GM12878 (cell line): ENCODE data around the gene CADM3. TPM values are rescaled to one million over a fixed set of nuclear protein-coding genes. Genes with fewer than 3 reads are reported as not detected.

ENCODE experiments used
- ATAC-seq: fragments of 200-7000 bp; cut with Tn5 transposase; 3 replicates; pipeline ENCODE4 v1.9.1; 2020; ENCODE audit warnings: mild to moderate bottlenecking, moderate library complexity
- BruUV-seq: library from RNA; stranded (reverse); fragments of 400-500 nt; replicated peaks from 2 replicates; lab custom pipeline; 2021; lab: Mats Ljungman, UMichigan
- CTCF ChIA-PET: fragments of 300-600 bp; sonication (Branson Sonifier 250); formaldehyde crosslinking; extraction: SDS; loops from one replicate; lab custom pipeline; 2021; ENCODE audit warnings: inconsistent platforms; lab: Yijun Ruan, JAX
- POLR2A ChIA-PET: fragments of 350-600 bp; formaldehyde crosslinking; extraction: SDS; loops from one replicate; lab custom pipeline; 2021; ENCODE audit warnings: inconsistent platforms; lab: Charles Lee
- RAD21 ChIA-PET: fragments of 300-600 bp; sonication (Branson Sonifier 250); formaldehyde crosslinking; loops from one replicate; lab custom pipeline; 2023; ENCODE audit warnings: antibody characterized with exemption; ENCODE audit not compliant: unreplicated experiment; lab: Charles Lee
- SMC1A ChIA-PET: fragments of 300-600 bp; sonication (Branson Sonifier 250); formaldehyde crosslinking; loops from one replicate; lab custom pipeline; 2023; ENCODE audit not compliant: unreplicated experiment, uncharacterized antibody; lab: Charles Lee
- DNase-seq: peaks from one replicate; pipeline ENCODE4 v3.0.0-alpha.2; 2011; ENCODE audit warnings: low read depth, low spot score
- FAIRE-seq: peaks from 3 replicates; lab custom pipeline; 2011; peaks lifted over from hg19 to GRCh38; lab: Jason Lieb, UNC
- H2AFZ ChIP-seq: 2 replicates; pipeline ENCODE4 v1.6.0; 2011; ENCODE audit warnings: low read depth, low read length, control low read depth; ENCODE audit not compliant: control insufficient read depth
- H3K27ac ChIP-seq: 2 replicates; pipeline ENCODE4 v1.5.1; 2011; ENCODE audit warnings: control low read depth; ENCODE audit not compliant: control insufficient read depth, insufficient read depth
- H3K27me3 ChIP-seq, 2 experiments: replicated peaks in 1 of 2; 2 replicates each; pipeline versions ENCODE4 v1.6.0 to v1.6.1; 2011; ENCODE audit warnings: low read length in 1 of 2; ENCODE audit not compliant: control insufficient read depth in 2 of 2, insufficient read depth in 2 of 2
- H3K36me3 ChIP-seq, 2 experiments: 2 replicates each; pipeline ENCODE4 v1.5.1; 2011; ENCODE audit warnings: low read length in 1 of 2; ENCODE audit not compliant: control insufficient read depth in 2 of 2, insufficient read depth in 2 of 2
- H3K4me1 ChIP-seq: 2 replicates; pipeline ENCODE4 v1.6.1; 2011; ENCODE audit warnings: mild to moderate bottlenecking, low read length, moderate library complexity, mixed read lengths; ENCODE audit not compliant: control insufficient read depth, insufficient read depth
- H3K4me2 ChIP-seq: 2 replicates; pipeline ENCODE4 v1.6.0; 2011; ENCODE audit warnings: control low read depth; ENCODE audit not compliant: control insufficient read depth, insufficient read depth
- H3K4me3 ChIP-seq: fragments of 200-600 bp; sonication (generic); 2 replicates; pipeline ENCODE4 v1.5.1; 2016
- H3K79me2 ChIP-seq: 2 replicates; pipeline ENCODE4 v1.6.0; 2011; ENCODE audit warnings: low read length; ENCODE audit not compliant: control insufficient read depth, insufficient read depth
- H3K9ac ChIP-seq: 2 replicates; pipeline ENCODE4 v1.8.0; 2011; ENCODE audit warnings: low read length, control low read depth, mixed read lengths; ENCODE audit not compliant: control insufficient read depth, insufficient read depth
- H3K9me3 ChIP-seq: replicated peaks from 3 replicates; pipeline ENCODE4 v1.5.1; 2011; ENCODE audit warnings: mild to moderate bottlenecking, low read length; ENCODE audit not compliant: control insufficient read depth, insufficient read depth
- H4K20me1 ChIP-seq: 2 replicates; pipeline ENCODE4 v1.6.0; 2011; ENCODE audit not compliant: control insufficient read depth, insufficient read depth
- ASH2L ChIP-seq: fragments of 300-600, 200-600 bp; sonication (generic); IDR thresholded peaks from 2 replicates; pipeline ENCODE4 v1.6.1; 2017; ENCODE audit warnings: low read depth, mild to moderate bottlenecking, borderline replicate concordance
- HCFC1 ChIP-seq: fragments of 150-350 bp; IDR thresholded peaks from 2 replicates; pipeline ENCODE4 v1.6.1; 2014; ENCODE audit warnings: low read length
- MEF2A ChIP-seq: IDR thresholded peaks from 2 replicates; pipeline ENCODE4 v1.6.1; 2011; ENCODE audit warnings: low read depth, mild to moderate bottlenecking, low read length, moderate library complexity; ENCODE audit not compliant: insufficient read depth
- MTA3 ChIP-seq: IDR thresholded peaks from 2 replicates; pipeline ENCODE4 v1.6.1; 2012; ENCODE audit warnings: low read length, inconsistent platforms, borderline replicate concordance
- PAX8 ChIP-seq: fragments of 450-650 bp; IDR thresholded peaks from 2 replicates; pipeline ENCODE4 v1.6.1; 2017; ENCODE audit warnings: mild to moderate bottlenecking, moderate library complexity
- PML ChIP-seq: IDR thresholded peaks from 2 replicates; pipeline ENCODE4 v1.6.1; 2012; ENCODE audit warnings: low read length, inconsistent platforms
- POLR2A ChIP-seq: IDR thresholded peaks from 2 replicates; pipeline ENCODE4 v1.6.1; 2011; ENCODE audit warnings: low read depth, mild to moderate bottlenecking, low read length
- POU2F2 ChIP-seq: IDR thresholded peaks from 3 replicates; pipeline ENCODE4 v1.6.1; 2011; ENCODE audit warnings: low read depth, mild to moderate bottlenecking, low read length, borderline replicate concordance
- RB1 ChIP-seq: fragments of 450-650 bp; formaldehyde crosslinking; IDR thresholded peaks from 2 replicates; pipeline ENCODE4 v1.6.1; 2017; ENCODE audit warnings: mild to moderate bottlenecking, borderline replicate concordance
- SIN3A ChIP-seq: IDR thresholded peaks from 2 replicates; pipeline ENCODE4 v1.6.1; 2012; ENCODE audit warnings: low read depth, low read length, improper control_type of control experiment
- SMARCA5 ChIP-seq: fragments of 450-650 bp; IDR thresholded peaks from 2 replicates; pipeline ENCODE4 v1.6.1; 2017; ENCODE audit warnings: mild to moderate bottlenecking
- SMC3 ChIP-seq: IDR thresholded peaks from 2 replicates; pipeline ENCODE4 v1.6.1; 2011; ENCODE audit warnings: low read length, improper control_type of control experiment, borderline replicate concordance
- SUZ12 ChIP-seq: fragments of 200-600 bp; sonication (generic); IDR thresholded peaks from one replicate; pipeline ENCODE4 v1.6.1; 2018; ENCODE audit warnings: antibody characterized with exemption, mild to moderate bottlenecking; ENCODE audit not compliant: unreplicated experiment
- TAF1 ChIP-seq: IDR thresholded peaks from 2 replicates; pipeline ENCODE4 v1.6.1; 2011; ENCODE audit warnings: mild to moderate bottlenecking, low read depth, low read length, borderline replicate concordance
- TARDBP ChIP-seq: IDR thresholded peaks from 2 replicates; pipeline ENCODE4 v1.6.1; 2016; ENCODE audit warnings: borderline replicate concordance
- WGBS: methylation state at CpG from one replicate; pipeline ENCODE4 v1.1.6; 2016; ENCODE audit warnings: low lambda C conversion rate; ENCODE audit not compliant: insufficient replicate concordance, insufficient coverage; ENCODE audit errors: missing lambda C conversion rate; 5-methylcytosine and 5-hydroxymethylcytosine counted together
- in situ Hi-C: fragments of 300-500 bp; cut with MboI; formaldehyde crosslinking; loops from 9 replicates; pipeline ENCODE4 v1.14.3; 2018; ENCODE audit warnings: mixed read lengths
- intact Hi-C: fragments of 100-400 bp; cut with micrococcal nuclease; formaldehyde crosslinking; loops from one replicate; pipeline ENCODE4 v1.14.2; 2022; ENCODE audit not compliant: unreplicated experiment
- polyA plus RNA-seq, 11 experiments: library from polyadenylated mRNA; depleted of rRNA in 4 of 11; unstranded in 6 of 11; stranded (reverse) in 5 of 11; fragments of >200 nt; fragmentation: Nextera tagmentation in 4 of 11; fragmentation: Illumina TruSeq in 1 of 11; extraction: Ambion mirVana in 4 of 11; extraction: Trizol in 1 of 11; gene quantifications; 1 replicate in 1 of 11; 2 replicates in 10 of 11; pipeline versions ENCODE4 v1.2.1 to v1.2.3, GENCODE V29; 2011 to 2016; ENCODE audit warnings: inconsistent platforms in 2 of 11, missing spikeins in 2 of 11, low read depth in 1 of 11
- total RNA-seq, 4 experiments: library from RNA; depleted of rRNA in 3 of 4; stranded (reverse); fragments of >200 nt in 3 of 4; fragmentation: Illumina TruSeq in 1 of 4; extraction: Trizol in 1 of 4; gene quantifications; 2 replicates each; pipeline versions ENCODE4 v1.2.1 to v1.2.3, GENCODE V29; 2013 to 2021
- TF ChIP-seq, protein P1 (sequence below): fragments of 450-650 bp; IDR thresholded peaks from 2 replicates; pipeline ENCODE4 v1.6.1; 2017; ENCODE audit warnings: mild to moderate bottlenecking, moderate library complexity
- TF ChIP-seq, protein P2 (sequence below): fragments of 450-650 bp; IDR thresholded peaks from 2 replicates; pipeline ENCODE4 v1.6.1; 2016; ENCODE audit warnings: mild to moderate bottlenecking
- TF ChIP-seq, protein P3 (sequence below): IDR thresholded peaks from 2 replicates; pipeline ENCODE4 v1.6.1; 2011; ENCODE audit warnings: low read depth, mild to moderate bottlenecking, low read length, moderate library complexity, borderline replicate concordance; ENCODE audit errors: extremely low read depth

The CADM3 gene
- total and polyA plus RNA-seq, 10 of the 15 experiments (the other 5 are each of a cell fraction or from before 2014, with no cell fraction given): 0.04 to 0.37 TPM; not detected in 8

DNA sequence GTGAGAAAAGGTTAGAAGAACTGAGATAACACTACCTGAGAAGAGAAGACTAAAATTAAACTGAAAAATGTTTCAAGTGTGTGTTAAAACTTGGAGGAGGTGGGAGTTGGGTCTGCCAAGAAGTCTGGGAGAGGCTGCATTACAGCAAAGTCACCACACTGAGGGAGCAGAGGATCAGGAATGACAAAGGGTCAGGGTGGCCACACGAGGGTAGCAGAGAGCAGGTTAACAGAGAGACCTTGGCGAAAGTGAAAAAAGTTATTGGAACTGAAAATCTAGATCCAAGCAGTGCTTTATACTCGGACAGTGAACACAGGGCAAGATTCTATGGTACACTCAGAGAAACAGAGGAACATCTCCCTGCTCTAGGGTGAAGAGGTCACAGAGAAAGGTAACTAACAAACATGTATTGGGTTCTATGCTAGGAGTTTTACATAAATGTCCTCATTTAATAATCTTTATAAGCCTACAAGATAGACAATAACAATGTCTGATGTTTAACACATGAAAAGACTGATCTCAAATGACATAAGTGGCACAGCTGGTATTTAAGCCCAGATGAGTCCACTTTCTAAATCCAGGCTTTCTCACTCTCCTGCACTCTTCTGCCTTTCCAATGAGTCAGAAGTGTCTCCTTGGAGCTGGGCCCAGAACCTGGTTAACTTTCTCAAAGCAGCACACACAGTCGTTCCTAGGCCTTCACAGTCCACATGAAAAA, 10.3 kb upstream of the CADM3 start (continued):
- TF ChIP-seq MEF2A (0 out of 2 replicates have a peak, but pooled peaks have one; percentile 24), SMARCA5 (peak; percentile 73; the same call in 1 of the 2 replicates), SIN3A (no peak), SMC3 (peak; percentile 99)

DNA sequence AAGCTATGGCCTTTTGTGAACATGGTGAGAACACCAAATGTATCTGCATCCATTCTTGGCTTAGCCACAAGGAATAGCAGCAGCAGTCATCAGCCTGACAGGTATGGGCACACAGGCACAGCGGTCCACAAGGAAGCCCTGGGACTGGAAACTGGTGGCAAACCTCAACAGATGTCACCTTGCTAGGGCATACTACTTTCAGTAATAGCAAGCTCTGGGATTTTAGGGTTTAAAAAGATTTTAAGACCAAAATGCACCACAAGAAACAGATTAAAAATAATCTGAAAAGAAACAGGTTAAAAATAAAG, 9.7 kb upstream of the CADM3 start:
- DNase-seq: no peak
- ATAC-seq: no peak
- WGBS: 55% methylated on average over 1 of the region's 1 CpG
- Histone ChIP-seq H3K36me3 (no peaks in the 10 kb centered on the region), H3K27me3 (peaks cover 0 to 2% of the 10 kb centered on the region in 2 experiments; a peak in 1 of 4 replicates), H4K20me1 (no peaks in the 10 kb centered on the region), H3K27ac (no peak overlapping the region), H3K9me3 (no peaks in the 10 kb centered on the region), H2AFZ (no peak overlapping the region), H3K4me1 (peaks cover 3% of the 10 kb centered on the region; the same call in 1 of the 2 replicates), H3K4me2 (no peak overlapping the region), H3K79me2 (no peaks in the 10 kb centered on the region), H3K9ac (no peak overlapping the region), H3K4me3 (no peak overlapping the region)
- in situ Hi-C loops (loop anchor here (5.0 kb wide), 1 partner anchor 36 kb away; no protein-coding TSS in a partner anchor), intact Hi-C loops (loop anchor here (1.0 to 2.0 kb wide), 4 partner anchors 37 to 845 kb away; no protein-coding TSS in a partner anchor)
- no peak for FAIRE-seq
- SMC1A ChIA-PET: interaction anchor here (0.7 to 2.8 kb wide), 7 partner anchors 17 to 62 kb away, joined by 3 to 18 read pairs (median 3); no protein-coding TSS in a partner anchor
- BruUV-seq: no TSS peak
- RAD21 ChIA-PET: interaction anchor here (0.6 to 1.4 kb wide), 5 partner anchors 29 to 1006 kb away, joined by 3 to 8 read pairs (median 3); no protein-coding TSS in a partner anchor
- POLR2A ChIA-PET: no interaction called here
- CTCF ChIA-PET: interaction anchor here (2.1 to 7.7 kb wide), 4 partner anchors 28 to 51 kb away, joined by 11 to 116 read pairs (median 43); no protein-coding TSS in a partner anchor
- TF ChIP-seq POU2F2 (no peak), MTA3 (no peak), PAX8 (no peak), POLR2A (no peak), SUZ12 (no peak), PML (no peak), RB1 (no peak), TARDBP (no peak), ASH2L (no peak), HCFC1 (no peak), TAF1 (no peak)
- TF ChIP-seq, protein P1, sequence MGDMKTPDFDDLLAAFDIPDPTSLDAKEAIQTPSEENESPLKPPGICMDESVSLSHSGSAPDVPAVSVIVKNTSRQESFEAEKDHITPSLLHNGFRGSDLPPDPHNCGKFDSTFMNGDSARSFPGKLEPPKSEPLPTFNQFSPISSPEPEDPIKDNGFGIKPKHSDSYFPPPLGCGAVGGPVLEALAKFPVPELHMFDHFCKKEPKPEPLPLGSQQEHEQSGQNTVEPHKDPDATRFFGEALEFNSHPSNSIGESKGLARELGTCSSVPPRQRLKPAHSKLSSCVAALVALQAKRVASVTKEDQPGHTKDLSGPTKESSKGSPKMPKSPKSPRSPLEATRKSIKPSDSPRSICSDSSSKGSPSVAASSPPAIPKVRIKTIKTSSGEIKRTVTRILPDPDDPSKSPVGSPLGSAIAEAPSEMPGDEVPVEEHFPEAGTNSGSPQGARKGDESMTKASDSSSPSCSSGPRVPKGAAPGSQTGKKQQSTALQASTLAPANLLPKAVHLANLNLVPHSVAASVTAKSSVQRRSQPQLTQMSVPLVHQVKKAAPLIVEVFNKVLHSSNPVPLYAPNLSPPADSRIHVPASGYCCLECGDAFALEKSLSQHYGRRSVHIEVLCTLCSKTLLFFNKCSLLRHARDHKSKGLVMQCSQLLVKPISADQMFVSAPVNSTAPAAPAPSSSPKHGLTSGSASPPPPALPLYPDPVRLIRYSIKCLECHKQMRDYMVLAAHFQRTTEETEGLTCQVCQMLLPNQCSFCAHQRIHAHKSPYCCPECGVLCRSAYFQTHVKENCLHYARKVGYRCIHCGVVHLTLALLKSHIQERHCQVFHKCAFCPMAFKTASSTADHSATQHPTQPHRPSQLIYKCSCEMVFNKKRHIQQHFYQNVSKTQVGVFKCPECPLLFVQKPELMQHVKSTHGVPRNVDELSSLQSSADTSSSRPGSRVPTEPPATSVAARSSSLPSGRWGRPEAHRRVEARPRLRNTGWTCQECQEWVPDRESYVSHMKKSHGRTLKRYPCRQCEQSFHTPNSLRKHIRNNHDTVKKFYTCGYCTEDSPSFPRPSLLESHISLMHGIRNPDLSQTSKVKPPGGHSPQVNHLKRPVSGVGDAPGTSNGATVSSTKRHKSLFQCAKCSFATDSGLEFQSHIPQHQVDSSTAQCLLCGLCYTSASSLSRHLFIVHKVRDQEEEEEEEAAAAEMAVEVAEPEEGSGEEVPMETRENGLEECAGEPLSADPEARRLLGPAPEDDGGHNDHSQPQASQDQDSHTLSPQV: no peak
- TF ChIP-seq, protein P2, sequence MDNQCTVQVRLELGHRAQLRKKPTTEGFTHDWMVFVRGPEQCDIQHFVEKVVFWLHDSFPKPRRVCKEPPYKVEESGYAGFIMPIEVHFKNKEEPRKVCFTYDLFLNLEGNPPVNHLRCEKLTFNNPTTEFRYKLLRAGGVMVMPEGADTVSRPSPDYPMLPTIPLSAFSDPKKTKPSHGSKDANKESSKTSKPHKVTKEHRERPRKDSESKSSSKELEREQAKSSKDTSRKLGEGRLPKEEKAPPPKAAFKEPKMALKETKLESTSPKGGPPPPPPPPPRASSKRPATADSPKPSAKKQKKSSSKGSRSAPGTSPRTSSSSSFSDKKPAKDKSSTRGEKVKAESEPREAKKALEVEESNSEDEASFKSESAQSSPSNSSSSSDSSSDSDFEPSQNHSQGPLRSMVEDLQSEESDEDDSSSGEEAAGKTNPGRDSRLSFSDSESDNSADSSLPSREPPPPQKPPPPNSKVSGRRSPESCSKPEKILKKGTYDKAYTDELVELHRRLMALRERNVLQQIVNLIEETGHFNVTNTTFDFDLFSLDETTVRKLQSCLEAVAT: no peak
- TF ChIP-seq, protein P3, sequence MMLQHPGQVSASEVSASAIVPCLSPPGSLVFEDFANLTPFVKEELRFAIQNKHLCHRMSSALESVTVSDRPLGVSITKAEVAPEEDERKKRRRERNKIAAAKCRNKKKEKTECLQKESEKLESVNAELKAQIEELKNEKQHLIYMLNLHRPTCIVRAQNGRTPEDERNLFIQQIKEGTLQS: no peak
